NCI-H510A (cell line): Measurements from ENCODE around the gene COL21A1.
"Not testable (repeated sequence)": the region's sequence is repeated elsewhere in the genome, so short reads cannot be mapped to it uniquely, and the experiment has no call there.

ENCODE experiments used
- DNase-seq: peaks from one replicate; lab custom pipeline; 2025; lab: John Stamatoyannopoulos, UW

The COL21A1 gene

GRCh38 chr6:56246881-56247653, at the start of gene COL21A1:
COL21A1 (minus strand) TSS chr6:56247580; CDS start chr6:56182618, 64,962 bp downstream.
- peak; percentile 81 for DNase-seq

DNA sequence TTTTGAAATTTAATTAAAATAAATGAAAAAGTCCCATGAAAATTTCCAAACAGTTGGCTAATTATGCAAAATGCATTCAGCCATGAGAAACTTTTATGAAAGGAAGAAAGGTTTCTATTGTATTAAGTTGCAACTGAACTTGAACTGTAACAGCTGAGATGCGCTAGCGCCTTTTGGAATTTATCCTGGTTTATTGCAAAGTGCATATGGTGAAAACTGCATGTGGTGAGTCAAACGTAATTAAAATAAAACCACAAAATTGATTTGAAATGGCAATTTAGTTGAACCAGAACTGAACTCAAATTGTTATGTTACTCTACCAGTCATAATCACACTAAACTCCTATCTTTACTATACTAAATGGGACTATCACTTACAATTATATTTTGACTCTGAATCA, 46.4 kb upstream of the COL21A1 start:
- no peak for DNase-seq

DNA sequence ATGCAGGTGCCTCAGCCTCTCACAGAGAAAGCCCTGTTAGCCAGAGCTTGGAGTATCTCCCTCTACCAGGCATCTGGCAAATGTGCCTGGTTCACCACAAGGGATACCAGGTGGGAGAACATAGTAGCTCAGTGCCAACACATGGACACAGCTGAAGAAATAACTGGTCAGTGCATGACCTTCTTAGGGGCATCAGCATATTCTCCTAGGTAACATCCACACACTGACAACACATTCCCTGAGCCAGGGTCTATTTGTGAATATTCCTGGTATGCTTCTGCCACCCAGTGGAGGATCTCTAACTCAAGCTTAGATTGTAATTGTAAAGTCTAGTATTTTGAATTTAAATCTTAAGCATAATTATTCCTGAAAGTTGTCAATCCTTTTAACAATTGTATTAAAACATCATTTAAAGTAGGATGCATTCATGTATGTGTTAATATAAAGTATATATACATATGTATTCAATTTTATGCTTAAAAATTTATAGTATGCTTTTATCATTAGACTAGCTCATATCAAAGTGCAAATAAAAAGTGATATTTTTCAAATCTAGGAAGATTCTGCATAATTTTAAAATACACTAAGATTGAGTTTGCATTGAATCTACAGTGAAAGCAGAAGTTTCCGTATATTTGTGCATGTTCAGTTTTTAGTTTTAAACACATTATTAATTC, 45.3 kb upstream of the COL21A1 start:
- DNase-seq, result peak; percentile 61

GRCh38 chr6:56291302-56291917, 44.0 kb upstream of the COL21A1 start:
- DNase-seq, result no peak

- no peak for DNase-seq
Measured at GRCh38 chr6:56289721-56290120, 42.3 kb upstream of the COL21A1 start.

GRCh38 chr6:56288347-56288746, 41.0 kb upstream of the COL21A1 start:
- peak; percentile 67 for DNase-seq

DNA sequence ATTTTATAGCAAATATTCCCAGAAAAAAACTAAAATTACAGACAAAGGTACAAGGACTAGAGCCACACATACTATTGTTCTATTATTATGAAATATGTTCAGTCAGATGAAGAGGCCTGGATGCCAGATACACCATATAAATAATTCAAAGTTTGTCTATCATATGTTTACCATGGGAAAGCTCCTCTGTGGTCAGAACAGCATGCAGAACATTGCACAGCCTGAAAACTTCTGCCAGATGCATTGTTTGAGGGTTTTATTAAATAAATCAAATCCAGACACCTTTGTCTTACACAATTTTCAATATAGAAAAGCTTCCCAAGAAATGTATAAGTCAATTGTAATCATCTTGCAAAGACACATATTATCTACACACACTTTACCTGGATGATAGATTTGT, 35.0 kb upstream of the COL21A1 start:
- no peak for DNase-seq

DNA sequence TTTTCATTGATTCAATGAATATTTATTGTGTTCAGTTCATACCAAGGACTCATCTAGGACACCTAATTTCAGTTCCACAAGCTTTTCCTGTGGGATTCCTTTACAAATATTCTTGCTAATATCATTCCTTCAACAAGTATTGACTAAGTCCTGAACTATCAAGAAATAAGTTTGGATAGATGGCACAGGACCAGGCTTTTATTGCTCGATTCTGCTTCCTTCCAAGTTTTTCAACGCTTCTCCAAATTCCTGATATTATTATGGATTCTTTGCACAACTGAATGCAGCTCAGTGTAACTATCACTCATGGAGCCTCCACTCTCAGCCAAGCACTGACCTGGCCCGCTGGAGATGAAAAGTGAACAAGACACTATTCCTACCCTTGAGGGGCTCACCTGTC, 32.7 kb upstream of the COL21A1 start:
- DNase-seq, result no peak

DNA sequence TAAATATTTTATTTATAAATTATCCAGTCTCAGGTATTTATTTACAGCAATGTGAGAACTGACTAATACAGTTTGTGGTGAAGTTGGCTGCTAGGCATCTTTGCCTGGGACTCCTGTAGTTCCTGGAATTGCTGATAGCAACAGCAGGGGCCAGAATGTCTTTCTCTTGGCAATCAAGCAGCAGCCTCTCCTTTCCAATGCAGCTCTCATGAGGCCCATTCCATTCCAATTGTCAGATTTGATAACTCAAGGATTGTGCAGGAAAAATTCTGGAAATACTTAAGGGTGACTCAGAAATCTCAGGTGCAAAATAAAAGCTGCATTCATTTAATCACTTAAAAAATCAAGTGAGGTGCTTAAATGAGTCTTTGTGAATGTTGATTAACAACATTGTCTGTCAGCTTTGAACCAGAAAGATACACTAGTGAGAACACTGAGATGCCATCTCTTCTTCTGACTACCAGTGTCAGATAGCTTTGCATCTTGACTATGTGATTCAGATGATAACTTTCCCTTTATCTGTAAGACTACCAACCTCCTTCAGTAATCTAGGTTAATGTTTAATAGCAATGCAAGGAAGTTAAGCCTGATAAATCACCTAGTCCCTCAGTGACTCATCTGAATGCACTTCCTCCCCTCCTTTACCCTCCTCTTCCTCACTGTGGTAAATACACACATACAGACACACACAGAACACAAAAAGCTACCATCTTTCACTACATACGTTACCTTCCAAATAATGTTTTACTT, 32.1 kb upstream of the COL21A1 start:
- DNase-seq, result no peak

DNA sequence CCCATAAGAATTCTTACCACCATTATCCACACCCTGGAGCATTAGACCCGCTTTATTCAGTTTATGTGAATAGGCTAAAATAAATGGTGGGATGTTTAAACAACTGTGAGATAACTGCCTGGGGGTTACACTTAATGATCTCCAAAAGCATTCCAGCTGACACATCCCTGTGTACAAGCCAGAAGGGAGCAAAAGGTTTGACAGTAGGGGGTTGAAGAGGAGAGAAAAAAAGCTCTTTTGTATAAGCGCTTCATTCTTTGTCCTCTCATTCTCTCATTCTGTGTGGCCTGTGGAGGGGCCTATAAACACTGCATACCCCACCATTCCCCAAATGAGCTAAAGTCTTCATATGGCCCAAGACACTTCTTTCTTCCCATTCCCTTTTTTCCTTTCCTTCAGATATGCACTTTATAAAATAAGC, 30.8 kb upstream of the COL21A1 start:
- DNase-seq, result no peak

DNA sequence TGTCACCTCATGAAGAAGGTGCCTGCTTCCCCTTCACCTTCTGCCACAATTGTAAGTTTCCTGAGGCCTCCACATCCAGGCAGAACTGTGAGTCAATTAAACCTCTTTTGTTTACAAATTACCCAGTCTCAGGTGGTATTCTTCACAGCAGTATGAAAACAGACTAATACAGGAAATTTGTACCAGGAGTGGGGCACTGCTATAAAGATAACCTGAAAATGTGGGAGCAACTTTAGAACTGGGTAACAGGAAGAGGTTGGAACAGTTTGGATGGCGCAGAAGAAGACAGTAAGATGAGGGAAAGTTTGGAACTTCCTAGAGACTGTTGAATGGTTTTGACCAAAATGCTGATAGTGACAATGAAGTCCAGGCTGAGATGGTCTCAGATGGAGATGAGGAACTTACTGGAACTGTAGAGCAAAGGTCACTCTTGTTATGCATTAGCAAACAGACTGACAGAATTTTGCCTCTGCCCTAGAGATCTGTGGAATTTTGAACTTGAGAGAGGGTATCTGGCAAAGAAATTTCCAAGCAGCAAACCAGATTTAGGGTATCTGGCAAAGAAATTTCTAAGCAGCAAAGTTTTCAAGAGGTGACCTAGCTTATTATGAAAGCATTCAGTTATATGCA, 23.5 kb upstream of the COL21A1 start:
- DNase-seq, result no peak

DNA sequence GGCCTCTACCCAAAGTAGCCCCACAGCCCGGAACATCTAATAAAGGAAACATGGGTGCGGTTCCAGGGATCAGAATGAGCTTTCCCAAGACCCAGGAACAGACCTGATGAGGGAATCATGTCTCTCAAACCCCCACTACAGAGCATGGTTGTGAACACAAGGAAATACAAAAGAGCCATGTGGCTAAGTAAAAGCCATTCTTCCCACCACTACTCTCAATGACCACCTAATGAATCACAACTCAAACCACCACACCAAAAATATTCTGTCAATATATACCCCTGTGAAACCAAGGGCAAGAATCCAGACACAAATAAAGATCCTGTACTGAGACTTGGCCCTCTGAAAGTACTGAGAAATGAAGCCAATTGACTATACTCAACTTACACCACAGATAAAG, 20.9 kb upstream of the COL21A1 start:
- no peak for DNase-seq

- DNase-seq, result no peak
Measured at GRCh38 chr6:56266011-56266410, 18.6 kb upstream of the COL21A1 start.

DNA sequence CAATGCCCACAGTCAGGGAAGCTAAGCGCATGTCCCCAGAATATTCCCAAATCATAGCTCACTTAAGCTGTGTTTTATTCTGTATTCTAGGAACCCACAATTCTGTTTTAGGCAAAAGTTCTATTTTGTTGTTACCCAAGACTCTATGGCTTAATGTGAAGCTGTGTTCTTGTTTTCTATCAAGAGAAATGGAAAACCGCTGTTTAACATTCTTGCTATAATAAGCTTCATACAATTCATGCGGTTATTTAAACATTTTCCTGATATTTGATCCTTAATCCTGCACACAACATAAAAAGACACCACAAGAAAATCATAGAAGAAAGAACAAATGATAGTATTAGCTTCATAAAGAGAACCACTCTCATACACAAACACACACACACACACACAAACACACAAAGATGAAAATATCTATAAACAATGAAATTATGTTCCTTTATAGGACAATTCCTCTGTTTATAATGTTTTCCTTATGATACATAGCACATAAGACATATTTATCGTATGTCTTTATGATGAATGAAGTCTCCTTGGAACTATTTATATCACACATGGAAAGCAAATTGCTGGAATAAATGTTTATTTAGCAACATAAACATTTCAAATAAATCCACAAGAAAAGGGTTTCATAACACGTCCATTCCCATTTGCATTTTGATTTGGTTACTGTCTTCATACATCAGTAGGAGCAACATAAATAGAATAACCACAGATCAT, 16.4 kb upstream of the COL21A1 start:
- DNase-seq, result no peak

GRCh38 chr6:56260593-56260992, 13.2 kb upstream of the COL21A1 start:
- not testable (repeated sequence) for DNase-seq

- peak; percentile 43 for DNase-seq
Measured at GRCh38 chr6:56259234-56260077, 12.1 kb upstream of the COL21A1 start.

DNA sequence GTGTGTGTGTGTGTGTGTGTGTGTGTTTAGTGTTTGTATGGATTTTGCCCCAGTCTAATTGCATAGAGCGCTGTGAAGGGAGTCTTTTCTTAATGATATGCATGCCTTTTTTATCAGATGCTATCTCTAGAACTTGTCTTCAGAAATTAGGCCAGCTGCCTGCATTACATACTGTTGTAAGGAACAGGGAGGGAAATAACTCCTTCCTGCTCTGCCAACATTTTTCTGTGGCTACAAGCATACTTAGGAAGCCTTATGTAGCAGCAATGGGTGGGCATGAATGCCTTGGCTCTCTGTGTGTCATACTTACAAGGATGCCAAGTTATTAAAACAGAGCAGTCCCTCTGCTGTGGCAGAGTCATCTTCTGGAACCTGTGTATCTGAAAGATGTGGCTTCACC, 8.0 kb upstream of the COL21A1 start:
- DNase-seq, result no peak

DNA sequence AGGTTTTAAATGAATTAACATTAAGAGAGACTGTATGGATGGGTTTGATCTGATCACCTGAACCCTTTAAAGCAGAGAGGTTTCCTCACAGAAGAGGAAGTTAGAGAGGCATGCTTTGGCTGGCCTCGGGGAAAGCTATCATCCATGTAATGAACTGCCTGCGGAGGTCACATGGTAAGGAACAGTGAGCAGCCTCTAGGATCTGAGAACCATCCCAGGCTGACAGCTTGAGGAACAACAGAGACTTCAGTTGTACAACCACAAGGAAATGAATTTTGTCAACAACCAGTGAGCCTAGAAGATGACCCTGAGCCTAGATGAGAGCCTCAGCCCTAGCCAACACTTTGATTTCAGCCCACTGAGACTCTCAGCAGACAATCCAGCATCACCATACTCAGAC, 2.9 kb upstream of the COL21A1 start:
- DNase-seq, result no peak

DNA sequence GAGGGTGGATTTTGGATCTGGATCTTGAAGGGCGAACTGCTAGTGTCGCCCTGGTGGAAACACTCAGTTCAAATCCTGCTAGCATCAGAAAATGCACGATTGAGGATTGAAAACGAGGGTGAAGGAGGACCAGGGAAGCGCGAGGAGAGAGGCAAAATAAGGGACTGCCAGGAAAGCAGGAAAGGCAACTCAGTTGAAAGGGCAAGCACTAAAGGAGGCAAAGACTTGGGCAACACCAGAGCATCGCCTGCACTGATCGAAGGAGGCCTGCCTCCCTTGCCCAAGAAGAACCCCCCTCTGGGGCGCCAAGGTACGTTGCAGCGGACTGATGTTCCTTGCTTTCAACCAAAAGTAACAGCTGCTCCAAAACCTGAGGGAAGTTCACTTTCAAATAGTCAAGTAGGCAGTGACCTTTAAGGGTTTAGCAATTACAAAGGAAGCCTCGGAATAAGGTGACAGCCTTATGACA, 308 bp upstream of the COL21A1 start:
- DNase-seq, result no peak

GRCh38 chr6:56246541-56246880, 869 bp downstream of the COL21A1 start:
- no peak for DNase-seq
